Kidney (tissue), 14 donors: Measurements from ENCODE around the gene CNOT1. TPM values are rescaled to one million over a fixed set of nuclear protein-coding genes. Genes with fewer than 3 reads are reported as not detected.

Experiments used
- DNase-seq, 5 donors: peaks; one replicate each; pipeline ENCODE4 v3.0.0-alpha.2; 2013 to 2020
- FAIRE-seq: peaks from 2 replicates; lab custom pipeline; 2012; peaks lifted over from hg19 to GRCh38; lab: Jason Lieb, UNC
- H3K27ac ChIP-seq, 2 donors: one replicate each; pipeline ENCODE4 v1.7.0; 2013; ENCODE audit warnings: low read depth in 2 of 2, low read length in 2 of 2, inconsistent platforms in 1 of 2
- H3K27me3 ChIP-seq: one replicate; pipeline ENCODE4 v1.7.1; 2013; ENCODE audit warnings: low read length, inconsistent platforms; ENCODE audit not compliant: control insufficient read depth, insufficient read depth
- H3K36me3 ChIP-seq, 3 donors: one replicate each; pipeline versions ENCODE4 v1.7.0 to v1.7.1; 2013; ENCODE audit warnings: low read length in 3 of 3, control low read depth in 1 of 3, inconsistent platforms in 1 of 3; ENCODE audit not compliant: insufficient read depth in 3 of 3, control insufficient read depth in 2 of 3
- H3K4me1 ChIP-seq, 3 donors: one replicate each; pipeline versions ENCODE4 v1.7.0 to v1.7.1; 2013; ENCODE audit warnings: low read length in 3 of 3, inconsistent platforms in 1 of 3, low read depth in 1 of 3; ENCODE audit not compliant: control insufficient read depth in 2 of 3, insufficient read depth in 2 of 3
- H3K4me3 ChIP-seq, 3 donors: one replicate each; pipeline versions ENCODE4 v1.7.0 to v1.8.1; 2013; ENCODE audit warnings: low read length in 3 of 3, control low read depth in 1 of 3, inconsistent platforms in 1 of 3
- H3K9ac ChIP-seq, 3 donors: one replicate each; pipeline versions ENCODE4 v1.7.0 to v1.7.1; 2013; ENCODE audit warnings: low read length in 3 of 3, control low read depth in 1 of 3, inconsistent platforms in 1 of 3
- H3K9me3 ChIP-seq, 3 donors: one replicate each; pipeline versions ENCODE4 v1.7.0 to v1.7.1; 2013; ENCODE audit warnings: low read length in 3 of 3, control low read depth in 1 of 3, inconsistent platforms in 1 of 3; ENCODE audit not compliant: control insufficient read depth in 2 of 3, insufficient read depth in 1 of 3
- intact Hi-C: fragments of 100-400 bp; cut with DNase I; formaldehyde crosslinking; loops from one replicate; pipeline ENCODE4 v1.11.1; 2022
- polyA plus RNA-seq: library from polyadenylated mRNA; stranded (reverse); fragments of 350-450 nt; fragmentation: Illumina TruSeq; extraction: RNeasy Lipid Tissue Mini Kit (QIAGEN cat#74804); gene quantifications from one replicate; pipeline ENCODE4 v1.2.3, GENCODE V29; 2014; ENCODE audit warnings: low read depth, low replicate concordance; ENCODE audit not compliant: insufficient read depth
- total RNA-seq: library from RNA; stranded (reverse); fragmentation: NEBNext Ultra II Directional; extraction: Animal tissue kit (Norgen Biotek cat#: 25700); gene quantifications from one replicate; pipeline ENCODE4 v1.2.1, GENCODE V29; 2021
- TF ChIP-seq, protein P1 (sequence below): IDR thresholded peaks from 3 replicates; pipeline ENCODE4 v1.5.1; 2012; ENCODE audit warnings: mild to moderate bottlenecking, moderate library complexity, borderline replicate concordance; ENCODE audit not compliant: insufficient read depth; ENCODE audit errors: extremely low read depth
- donor health status: control.
- donor health status: control.
- donor health status: control.
- donor health status: control.
- donor health status: control.
- donor health status: DM: yes; HTN: yes; CAD: no.
- donor health status: Normal renal cell carcinoma (clear cell type).

Gene CNOT1
- total and polyA plus RNA-seq, 2 donors from 2014 or later, result 54.8 to 147 TPM

DNA sequence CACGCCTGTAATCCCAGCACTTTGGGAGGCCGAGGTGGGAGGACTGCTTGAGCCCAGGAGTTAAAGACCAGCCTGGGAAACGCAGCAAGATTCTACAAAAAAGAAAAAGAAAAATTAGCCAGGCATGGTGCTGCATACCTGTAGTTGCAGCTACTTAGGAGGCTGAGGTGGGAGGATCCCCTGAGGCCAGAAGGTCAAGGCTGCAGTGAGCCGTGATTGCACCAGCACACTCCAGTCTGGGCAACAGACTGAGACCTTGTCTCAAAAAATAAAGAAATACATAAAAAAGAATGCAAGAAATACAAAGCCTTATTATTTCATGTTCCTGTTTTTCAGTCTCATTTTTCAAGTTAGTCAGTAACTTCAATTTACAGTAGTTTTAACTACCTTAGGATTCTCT, 5.9 kb upstream of the CNOT1 start:
- H3K36me3 ChIP-seq, result no peaks in the 10 kb centered on the region
- H3K9ac ChIP-seq, result no peak overlapping the region
- intact Hi-C loops, result no loop called here
- peak in 1 of 5 donors; percentile 5 for DNase-seq
- H3K27ac ChIP-seq, result no peak overlapping the region
- TF ChIP-seq, protein P1, sequence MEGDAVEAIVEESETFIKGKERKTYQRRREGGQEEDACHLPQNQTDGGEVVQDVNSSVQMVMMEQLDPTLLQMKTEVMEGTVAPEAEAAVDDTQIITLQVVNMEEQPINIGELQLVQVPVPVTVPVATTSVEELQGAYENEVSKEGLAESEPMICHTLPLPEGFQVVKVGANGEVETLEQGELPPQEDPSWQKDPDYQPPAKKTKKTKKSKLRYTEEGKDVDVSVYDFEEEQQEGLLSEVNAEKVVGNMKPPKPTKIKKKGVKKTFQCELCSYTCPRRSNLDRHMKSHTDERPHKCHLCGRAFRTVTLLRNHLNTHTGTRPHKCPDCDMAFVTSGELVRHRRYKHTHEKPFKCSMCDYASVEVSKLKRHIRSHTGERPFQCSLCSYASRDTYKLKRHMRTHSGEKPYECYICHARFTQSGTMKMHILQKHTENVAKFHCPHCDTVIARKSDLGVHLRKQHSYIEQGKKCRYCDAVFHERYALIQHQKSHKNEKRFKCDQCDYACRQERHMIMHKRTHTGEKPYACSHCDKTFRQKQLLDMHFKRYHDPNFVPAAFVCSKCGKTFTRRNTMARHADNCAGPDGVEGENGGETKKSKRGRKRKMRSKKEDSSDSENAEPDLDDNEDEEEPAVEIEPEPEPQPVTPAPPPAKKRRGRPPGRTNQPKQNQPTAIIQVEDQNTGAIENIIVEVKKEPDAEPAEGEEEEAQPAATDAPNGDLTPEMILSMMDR, result no peak
- no peaks in the 10 kb centered on the region for H3K9me3 ChIP-seq
- no peak for FAIRE-seq
- no peaks in the 10 kb centered on the region for H3K4me1 ChIP-seq
- no peak overlapping the region for H3K4me3 ChIP-seq
- no peaks in the 10 kb centered on the region for H3K27me3 ChIP-seq

DNA sequence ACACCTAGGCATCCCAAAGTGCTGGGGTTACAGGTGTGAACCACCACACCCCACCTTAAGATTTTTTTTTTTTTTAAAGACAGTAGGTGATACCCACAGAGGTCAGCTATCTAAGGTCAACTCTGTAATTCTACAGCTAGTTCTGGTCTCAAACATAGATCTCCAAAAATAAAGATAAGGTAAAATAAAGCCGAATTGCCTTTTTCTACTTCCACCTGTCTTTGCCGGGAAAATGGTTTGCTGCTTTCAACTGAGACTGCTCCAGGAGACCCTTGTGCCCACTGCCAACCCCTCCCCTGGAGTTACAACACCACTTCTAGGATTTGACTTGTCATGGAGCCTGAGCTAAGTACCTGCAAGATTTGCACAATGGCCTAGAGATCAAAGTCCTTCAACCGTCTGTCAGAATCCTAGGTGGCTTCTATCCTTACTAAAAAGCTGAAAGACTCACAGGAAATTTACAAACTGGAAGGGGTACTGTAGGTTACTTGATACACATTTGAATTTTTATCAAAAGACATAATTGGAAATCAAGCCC, 4.7 kb upstream of the CNOT1 start:
- no peak for FAIRE-seq
- no peak overlapping the region for H3K27ac ChIP-seq
- no peaks in the 10 kb centered on the region for H3K36me3 ChIP-seq
- no peaks in the 10 kb centered on the region for H3K27me3 ChIP-seq
- TF ChIP-seq, protein P1, result no peak
- H3K9me3 ChIP-seq, result no peaks in the 10 kb centered on the region
- peak in 1 of 5 donors; percentile 1 for DNase-seq
- no peak overlapping the region for H3K4me3 ChIP-seq
- H3K9ac ChIP-seq, result no peak overlapping the region
- intact Hi-C loops, result no loop called here
- no peaks in the 10 kb centered on the region for H3K4me1 ChIP-seq

- TF ChIP-seq, protein P1, result no peak
These were observed 537 bp downstream of the CNOT1 start for GRCh38 chr16:58628845-58629732.

More at GRCh38 chr16:58628845-58629732, 537 bp downstream of the CNOT1 start:
- Histone ChIP-seq H3K4me3 (peak overlapping the region; percentile 83 to 93 (median 90)), H3K9me3 (no peaks in the 10 kb centered on the region), H3K27me3 (no peaks in the 10 kb centered on the region), H3K9ac (peak overlapping the region; percentile 82 to 97 (median 95)), H3K4me1 (peaks cover 0 to 5% (median 0%) of the 10 kb centered on the region in 3 donors), H3K36me3 (peaks cover 0 to 5% (median 3%) of the 10 kb centered on the region in 3 donors), H3K27ac (peak overlapping the region; percentile 98 to 99)
- no peak for FAIRE-seq
- peak; percentile 58 to 85 (median 74) for DNase-seq
- intact Hi-C loops, result no loop called here
